OCI-LY3 (cell line): ENCODE results near the gene SEMA5A.

ENCODE experiments used
- CTCF ChIP-seq: fragments of 200-600, 300-600 bp; sonication (generic); IDR thresholded peaks from 2 replicates; pipeline ENCODE4 v1.5.1; 2014; ENCODE audit warnings: antibody characterized with exemption, low read length, low read depth
- EZH2phosphoT487 ChIP-seq: fragments of 200-600 bp; shearing (Covaris generic); IDR thresholded peaks from 2 replicates; pipeline ENCODE4 v1.6.1; 2018; ENCODE audit warnings: antibody characterized with exemption, mixed run types, low read depth

- no peak for TF ChIP-seq CTCF
- TF ChIP-seq EZH2phosphoT487: no peak
Measured at GRCh38 chr5:9090381-9091026, 455.4 kb downstream of the SEMA5A start.
